ENCODE results near the gene AJM1. TPM values are rescaled to one million over a fixed set of nuclear protein-coding genes. Genes with fewer than 3 reads are reported as not detected.
"Not testable (repeated sequence)": the region's sequence is repeated elsewhere in the genome, so short reads cannot be mapped to it uniquely, and the experiment has no call there.

The AJM1 gene
- total and polyA plus RNA-seq, 9 donors: 0.48 to 2.4 (median 1.2) TPM; not detected in 1

DNA sequence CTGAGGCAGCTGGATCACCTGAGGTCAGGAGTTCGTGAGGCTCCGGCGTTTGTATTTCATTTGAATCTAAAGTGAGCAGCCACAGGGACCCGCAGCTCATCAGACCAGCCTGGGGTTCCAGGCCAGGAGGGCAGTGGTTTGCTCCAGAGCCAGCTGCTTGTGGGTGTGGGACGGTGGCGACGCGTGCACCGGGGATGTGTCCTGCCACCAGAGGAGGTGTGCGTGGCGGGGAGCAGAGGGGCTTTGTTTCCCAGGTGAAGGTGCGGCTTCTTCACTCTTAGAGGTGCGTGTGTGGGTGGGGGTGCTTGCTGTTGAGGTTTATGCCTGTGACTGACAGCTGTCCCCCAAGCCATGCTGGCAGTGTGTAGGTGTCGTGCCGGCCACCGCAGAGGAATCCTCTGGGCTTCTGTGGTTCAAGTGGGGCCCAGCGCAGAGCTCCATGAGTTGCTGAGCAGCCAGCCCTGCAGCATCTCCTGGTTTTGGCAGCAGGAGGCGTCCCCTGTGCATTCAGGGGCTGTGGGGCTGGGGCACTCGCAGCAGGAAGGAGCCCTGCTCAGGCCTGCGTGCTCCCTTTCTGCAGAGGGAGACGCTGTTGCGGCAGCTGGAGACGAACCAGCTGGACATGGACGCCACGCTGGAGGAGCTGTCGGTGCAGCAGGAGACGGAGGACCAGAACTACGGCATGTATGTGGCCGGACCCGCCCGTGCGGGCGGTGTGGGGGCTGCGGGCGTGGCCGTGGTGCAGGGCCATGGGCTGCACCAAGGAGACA is 6.9 kb upstream of the AJM1 start:
- H3K4me3 ChIP-seq: no peak overlapping the region
- TF ChIP-seq POLR2A (IDR thresholded peaks at IDR 0.05) (no peak), EP300 (IDR thresholded peaks at IDR 0.05) (no peak)
- TF ChIP-seq, protein P1, sequence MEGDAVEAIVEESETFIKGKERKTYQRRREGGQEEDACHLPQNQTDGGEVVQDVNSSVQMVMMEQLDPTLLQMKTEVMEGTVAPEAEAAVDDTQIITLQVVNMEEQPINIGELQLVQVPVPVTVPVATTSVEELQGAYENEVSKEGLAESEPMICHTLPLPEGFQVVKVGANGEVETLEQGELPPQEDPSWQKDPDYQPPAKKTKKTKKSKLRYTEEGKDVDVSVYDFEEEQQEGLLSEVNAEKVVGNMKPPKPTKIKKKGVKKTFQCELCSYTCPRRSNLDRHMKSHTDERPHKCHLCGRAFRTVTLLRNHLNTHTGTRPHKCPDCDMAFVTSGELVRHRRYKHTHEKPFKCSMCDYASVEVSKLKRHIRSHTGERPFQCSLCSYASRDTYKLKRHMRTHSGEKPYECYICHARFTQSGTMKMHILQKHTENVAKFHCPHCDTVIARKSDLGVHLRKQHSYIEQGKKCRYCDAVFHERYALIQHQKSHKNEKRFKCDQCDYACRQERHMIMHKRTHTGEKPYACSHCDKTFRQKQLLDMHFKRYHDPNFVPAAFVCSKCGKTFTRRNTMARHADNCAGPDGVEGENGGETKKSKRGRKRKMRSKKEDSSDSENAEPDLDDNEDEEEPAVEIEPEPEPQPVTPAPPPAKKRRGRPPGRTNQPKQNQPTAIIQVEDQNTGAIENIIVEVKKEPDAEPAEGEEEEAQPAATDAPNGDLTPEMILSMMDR (IDR thresholded peaks at IDR 0.05): no peak
- no peaks in the 10 kb centered on the region for H3K4me1 ChIP-seq (ENCODE audit: insufficient read depth)
- H3K36me3 ChIP-seq: no peaks in the 10 kb centered on the region
- 91 to 93% (median 93%) methylated on average over 32 to 36 of the region's 36 CpGs for WGBS, 3 donors
- DNase-seq: peak in 1 of 5 donors; percentile 25
- intact Hi-C loops (cut with DNase I): no loop called here
- no peaks in the 10 kb centered on the region for H3K27me3 ChIP-seq
- H3K9me3 ChIP-seq: no peaks in the 10 kb centered on the region
- H3K27ac ChIP-seq: no peak overlapping the region

DNA sequence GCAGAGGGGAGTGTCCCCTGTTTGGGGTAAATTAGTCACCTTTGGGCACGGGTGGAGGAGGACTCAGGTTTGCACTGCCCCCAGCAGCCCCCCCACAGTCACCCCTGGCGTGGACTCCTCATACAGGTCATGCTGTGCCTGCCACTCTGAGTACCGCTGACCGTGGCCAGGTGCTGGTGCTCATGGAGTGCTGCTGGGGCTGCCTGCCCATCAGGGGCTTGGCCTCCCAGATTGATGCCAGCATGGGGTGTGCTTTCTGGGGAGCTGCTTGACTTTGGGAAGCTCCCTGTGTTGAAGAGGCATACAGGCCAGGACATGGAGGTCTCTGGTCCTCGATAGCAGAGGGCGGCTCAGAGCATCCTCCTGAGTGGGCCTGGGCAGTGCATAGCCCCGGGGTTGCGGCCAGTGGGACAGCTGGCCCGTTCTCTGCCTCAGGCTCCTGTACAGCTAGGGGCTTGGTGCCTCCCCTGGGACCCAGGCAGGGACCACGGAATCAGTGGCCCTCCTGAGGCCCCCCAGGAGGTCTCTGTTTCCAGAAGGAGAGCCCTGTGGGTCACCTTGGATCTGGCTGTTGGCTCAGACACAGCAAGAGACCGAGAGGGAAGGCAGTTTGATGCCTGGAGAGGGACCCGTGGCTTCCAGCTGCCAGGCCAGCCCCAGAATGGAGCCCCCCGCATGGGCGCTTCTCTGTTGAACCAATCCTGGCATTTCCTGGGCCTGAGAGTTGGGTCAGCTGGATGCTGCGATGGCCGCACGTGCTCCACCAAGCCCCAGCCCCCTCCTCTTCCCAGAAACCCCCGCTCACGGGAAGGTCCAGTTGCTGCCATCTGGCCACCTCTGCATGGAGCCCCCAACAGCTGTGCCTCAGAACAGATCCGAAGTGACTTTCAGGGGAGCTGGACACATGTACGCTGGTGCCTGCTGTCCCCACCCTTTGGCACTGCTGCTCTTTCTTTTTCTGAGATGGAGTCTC is 6.1 kb upstream of the AJM1 start:
- Histone ChIP-seq H3K4me1 (ENCODE audit: insufficient read depth) (no peaks in the 10 kb centered on the region), H3K27me3 (no peaks in the 10 kb centered on the region), H3K36me3 (no peaks in the 10 kb centered on the region), H3K4me3 (no peak overlapping the region), H3K27ac (no peak overlapping the region), H3K9me3 (no peaks in the 10 kb centered on the region)
- no peak for DNase-seq
- TF ChIP-seq EP300 (IDR thresholded peaks at IDR 0.05) (no peak), POLR2A (IDR thresholded peaks at IDR 0.05) (no peak)
- TF ChIP-seq, protein P1 (IDR thresholded peaks at IDR 0.05): no peak
- intact Hi-C loops (cut with DNase I): no loop called here
- WGBS, 3 donors: 80 to 89% (median 87%) methylated on average over 21 of the region's 21 CpGs

DNA sequence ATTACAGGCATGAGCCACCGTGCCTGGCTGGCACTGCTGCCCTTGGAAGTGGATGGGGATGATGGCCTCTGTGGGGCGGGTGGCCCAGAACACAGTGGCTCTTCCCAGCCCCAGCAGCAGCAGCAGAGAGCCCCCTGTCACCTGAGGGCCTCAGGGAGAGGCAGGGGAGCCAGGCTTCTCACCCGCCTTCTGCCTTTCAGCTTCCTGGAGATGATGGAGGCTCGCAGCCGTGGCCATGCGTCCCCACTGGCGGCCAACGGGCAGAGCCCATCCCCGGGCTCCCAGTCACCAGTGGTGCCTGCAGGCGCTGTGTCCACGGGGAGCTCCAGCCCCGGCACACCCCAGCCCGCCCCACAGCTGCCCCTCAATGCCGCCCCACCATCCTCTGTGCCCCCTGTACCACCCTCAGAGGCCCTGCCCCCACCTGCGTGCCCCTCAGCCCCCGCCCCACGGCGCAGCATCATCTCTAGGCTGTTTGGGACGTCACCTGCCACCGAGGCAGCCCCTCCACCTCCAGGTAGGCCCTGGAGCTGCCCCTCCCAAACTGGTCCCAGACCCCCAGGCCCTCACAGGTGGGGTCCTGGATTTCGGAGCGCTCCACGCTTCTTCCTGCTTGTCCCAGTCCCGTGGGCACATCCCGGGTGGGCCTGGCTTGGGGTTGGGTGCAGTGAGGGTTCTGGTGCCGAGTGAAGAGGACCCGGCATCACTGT is 5.0 kb upstream of the AJM1 start:
- peaks cover 2% of the 10 kb centered on the region for H3K4me1 ChIP-seq (ENCODE audit: insufficient read depth)
- no peaks in the 10 kb centered on the region for H3K27me3 ChIP-seq
- TF ChIP-seq EP300 (IDR thresholded peaks at IDR 0.05): no peak
- TF ChIP-seq POLR2A (IDR thresholded peaks at IDR 0.05): no peak
- TF ChIP-seq, protein P1 (IDR thresholded peaks at IDR 0.05): no peak
- H3K4me3 ChIP-seq: no peak overlapping the region
- no peaks in the 10 kb centered on the region for H3K36me3 ChIP-seq
- no peaks in the 10 kb centered on the region for H3K9me3 ChIP-seq
- 86 to 89% (median 87%) methylated on average over 12 to 27 of the region's 27 CpGs for WGBS, 3 donors
- no peak for DNase-seq
- H3K27ac ChIP-seq: no peak overlapping the region
- intact Hi-C loops (cut with DNase I): no loop called here

DNA sequence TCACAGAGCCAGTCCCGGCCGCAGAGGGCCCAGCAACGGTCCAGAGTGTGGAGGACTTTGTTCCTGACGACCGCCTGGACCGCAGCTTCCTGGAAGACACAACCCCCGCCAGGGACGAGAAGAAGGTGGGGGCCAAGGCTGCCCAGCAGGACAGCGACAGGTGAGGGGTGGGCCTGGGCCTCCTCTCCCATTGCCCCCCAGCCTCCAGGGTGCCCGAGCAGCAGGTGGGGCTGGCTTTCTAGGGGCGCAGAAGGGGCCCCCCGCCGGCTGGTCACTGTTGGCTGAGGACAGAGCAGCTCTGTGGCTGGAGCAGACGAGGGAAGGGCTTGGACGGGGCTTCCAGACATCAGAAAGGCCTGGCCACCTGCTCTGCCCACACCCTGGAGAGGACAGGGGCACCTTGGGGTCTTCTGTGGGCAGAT is 4.4 kb upstream of the AJM1 start:
- H3K36me3 ChIP-seq; DNase-seq; H3K27ac ChIP-seq; H3K9me3 ChIP-seq; intact Hi-C loops (cut with DNase I); H3K27me3 ChIP-seq; H3K4me1 ChIP-seq (ENCODE audit: insufficient read depth); H3K4me3 ChIP-seq: not testable (repeated sequence)
- 85 to 89% (median 88%) methylated on average over 14 to 15 of the region's 15 CpGs for WGBS, 3 donors

All from ovary (tissue), 9 donors.